CD4-positive, CD25-positive, alpha-beta regulatory T cell (primary cell): Measurements from ENCODE around the gene NR1I3. TPM values are rescaled to one million over a fixed set of nuclear protein-coding genes. Genes with fewer than 3 reads are reported as not detected.
"Not testable (repeated sequence)": the region's sequence is repeated elsewhere in the genome, so short reads cannot be mapped to it uniquely, and the experiment has no call there.

Experiments used
- ATAC-seq, 2 donors: fragments of 150-1000 bp; cut with Tn5 transposase; one replicate each; pipeline ENCODE4 v1.10.0; 2021; ENCODE audit warnings: low read depth in 2 of 2, moderate number of reproducible peaks in 2 of 2, moderate library complexity in 1 of 2
- DNase-seq, 3 donors: peaks; one replicate each; pipeline versions ENCODE4 v3.0.0 to v3.0.0-alpha.2; 2012 to 2022; ENCODE audit warnings: mixed read lengths in 1 of 3
- H3K27ac ChIP-seq: one replicate; pipeline ENCODE4 v1.7.0; 2013; ENCODE audit warnings: mild to moderate bottlenecking, low read length; ENCODE audit not compliant: insufficient read depth, poor library complexity, severe bottlenecking
- H3K27me3 ChIP-seq: one replicate; pipeline ENCODE4 v1.7.0; 2013; ENCODE audit warnings: low read length; ENCODE audit not compliant: control insufficient read depth, insufficient read depth
- H3K36me3 ChIP-seq: one replicate; pipeline ENCODE4 v1.7.0; 2013; ENCODE audit warnings: mild to moderate bottlenecking, low read length, moderate library complexity; ENCODE audit not compliant: control insufficient read depth, insufficient read depth
- H3K4me1 ChIP-seq: 2 replicates; pipeline ENCODE4 v1.7.0; 2013; ENCODE audit warnings: mild to moderate bottlenecking, low read length; ENCODE audit not compliant: insufficient read depth, control insufficient read depth, poor library complexity, severe bottlenecking
- H3K4me3 ChIP-seq: one replicate; pipeline ENCODE4 v1.7.0; 2013; ENCODE audit warnings: low read depth, mild to moderate bottlenecking, low read length, moderate library complexity
- H3K9me3 ChIP-seq, 2 experiments: 1 replicate in 1 of 2; 2 replicates in 1 of 2; pipeline ENCODE4 v1.7.0; 2013; ENCODE audit warnings: low read length in 2 of 2, mild to moderate bottlenecking in 1 of 2, moderate library complexity in 1 of 2; ENCODE audit not compliant: control insufficient read depth in 2 of 2
- H3K27ac Mint-ChIP-seq, 3 donors: one replicate each; pipeline ENCODE4 v1.8.0; 2020 to 2022; ENCODE audit warnings: mild to moderate bottlenecking in 3 of 3, mixed read lengths in 3 of 3, moderate library complexity in 2 of 3
- H3K27me3 Mint-ChIP-seq: one replicate; pipeline ENCODE4 v1.8.0; 2022; ENCODE audit warnings: mild to moderate bottlenecking, mixed read lengths
- H3K36me3 Mint-ChIP-seq: one replicate; pipeline ENCODE4 v1.8.0; 2020; ENCODE audit warnings: mixed read lengths
- H3K4me1 Mint-ChIP-seq, 4 donors: one replicate each; pipeline ENCODE4 v1.8.0; 2020 to 2022; ENCODE audit warnings: mixed read lengths in 4 of 4, mild to moderate bottlenecking in 1 of 4
- H3K4me3 Mint-ChIP-seq, 4 donors: one replicate each; pipeline ENCODE4 v1.8.0; 2020 to 2022; ENCODE audit warnings: mild to moderate bottlenecking in 4 of 4, mixed read lengths in 4 of 4, moderate library complexity in 3 of 4
- H3K9me3 Mint-ChIP-seq, 7 donors: one replicate each; pipeline ENCODE4 v1.8.0; 2020 to 2022; ENCODE audit warnings: mixed read lengths in 7 of 7, mild to moderate bottlenecking in 3 of 7, moderate library complexity in 2 of 7
- polyA plus RNA-seq, 4 donors: library from polyadenylated mRNA; unstranded; fragments of 300-500 nt; fragmentation: Illumina TruSeq; gene quantifications; one replicate each; pipeline ENCODE4 v1.2.3, GENCODE V29; 2021
- total RNA-seq: library from RNA; stranded (reverse); gene quantifications from one replicate; pipeline ENCODE4 v1.2.3, GENCODE V29; 2022

NR1I3 gene
- total and polyA plus RNA-seq, 5 donors from 2014 or later, result 0.21 TPM; not detected in 4

GRCh38 chr1:161250100-161250499 is 12.1 kb upstream of the NR1I3 start:
- H3K36me3 ChIP-seq, H3K27me3 ChIP-seq, DNase-seq, H3K4me3 ChIP-seq, ATAC-seq, H3K9me3 Mint-ChIP-seq, H3K36me3 Mint-ChIP-seq, H3K4me3 Mint-ChIP-seq, H3K4me1 Mint-ChIP-seq, H3K4me1 ChIP-seq, H3K27ac Mint-ChIP-seq, H3K9me3 ChIP-seq, H3K27ac ChIP-seq: not testable (repeated sequence)
- peaks cover 29% of the 10 kb centered on the region for H3K27me3 Mint-ChIP-seq

- Histone ChIP-seq H3K4me3 (no peak overlapping the region), H3K36me3 (no peaks in the 10 kb centered on the region), H3K4me1 (no peaks in the 10 kb centered on the region), H3K27ac (no peak overlapping the region), H3K27me3 (peaks cover 2% of the 10 kb centered on the region), H3K9me3 (no peaks in the 10 kb centered on the region)
- no peak overlapping the region for H3K27ac Mint-ChIP-seq
- H3K4me3 Mint-ChIP-seq, result no peak overlapping the region
- peaks cover 22% of the 10 kb centered on the region for H3K27me3 Mint-ChIP-seq
- H3K4me1 Mint-ChIP-seq, result no peaks in the 10 kb centered on the region
- no peaks in the 10 kb centered on the region for H3K36me3 Mint-ChIP-seq
- DNase-seq (no peak), ATAC-seq (no peak)
- peaks cover 0 to 4% (median 2%) of the 10 kb centered on the region in 7 donors for H3K9me3 Mint-ChIP-seq
Observed at GRCh38 chr1:161244888-161245287, 6.9 kb upstream of the NR1I3 start.

DNA sequence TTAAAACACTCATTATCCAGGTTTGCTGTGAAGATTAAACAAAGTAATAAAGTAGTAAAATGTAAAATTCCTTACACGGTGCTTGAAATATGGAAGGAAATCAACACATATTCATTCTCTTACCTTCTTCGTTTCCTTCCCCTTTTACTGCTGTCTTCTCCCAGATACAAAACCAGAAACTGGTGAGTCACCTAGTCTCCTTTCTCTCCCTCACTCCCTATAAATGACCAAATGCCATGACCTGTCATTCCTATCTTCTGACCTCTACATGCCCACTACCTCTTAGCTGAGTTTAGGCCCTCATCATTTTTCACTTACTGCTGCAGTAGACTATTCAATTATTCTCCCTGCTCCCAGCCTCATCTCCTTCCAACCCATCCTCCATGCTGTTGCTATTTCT is 4.3 kb upstream of the NR1I3 start:
- Histone ChIP-seq H3K4me1 (no peaks in the 10 kb centered on the region), H3K4me3 (no peak overlapping the region), H3K9me3 (no peaks in the 10 kb centered on the region), H3K27ac (no peak overlapping the region), H3K36me3 (no peaks in the 10 kb centered on the region), H3K27me3 (peaks cover 2% of the 10 kb centered on the region)
- Mint-ChIP-seq H3K9me3 (peaks cover 0 to 4% (median 0%) of the 10 kb centered on the region in 7 donors), H3K27me3 (peaks cover 27% of the 10 kb centered on the region), H3K4me1 (no peaks in the 10 kb centered on the region), H3K36me3 (peaks cover 5% of the 10 kb centered on the region), H3K27ac (no peak overlapping the region), H3K4me3 (no peak overlapping the region)
- no peak for DNase-seq
- no peak for ATAC-seq

GRCh38 chr1:161241682-161242081 is 3.7 kb upstream of the NR1I3 start:
- Mint-ChIP-seq H3K27ac (no peak overlapping the region), H3K27me3 (peaks cover 27% of the 10 kb centered on the region), H3K36me3 (peaks cover 5% of the 10 kb centered on the region), H3K4me3 (no peak overlapping the region), H3K4me1 (no peaks in the 10 kb centered on the region), H3K9me3 (peaks cover 0 to 4% (median 0%) of the 10 kb centered on the region in 7 donors)
- H3K27me3 ChIP-seq, result peaks cover 2% of the 10 kb centered on the region
- H3K9me3 ChIP-seq, result no peaks in the 10 kb centered on the region
- no peak overlapping the region for H3K4me3 ChIP-seq
- DNase-seq (no peak), ATAC-seq (no peak)
- H3K27ac ChIP-seq, result no peak overlapping the region
- no peaks in the 10 kb centered on the region for H3K4me1 ChIP-seq
- H3K36me3 ChIP-seq, result no peaks in the 10 kb centered on the region

DNA sequence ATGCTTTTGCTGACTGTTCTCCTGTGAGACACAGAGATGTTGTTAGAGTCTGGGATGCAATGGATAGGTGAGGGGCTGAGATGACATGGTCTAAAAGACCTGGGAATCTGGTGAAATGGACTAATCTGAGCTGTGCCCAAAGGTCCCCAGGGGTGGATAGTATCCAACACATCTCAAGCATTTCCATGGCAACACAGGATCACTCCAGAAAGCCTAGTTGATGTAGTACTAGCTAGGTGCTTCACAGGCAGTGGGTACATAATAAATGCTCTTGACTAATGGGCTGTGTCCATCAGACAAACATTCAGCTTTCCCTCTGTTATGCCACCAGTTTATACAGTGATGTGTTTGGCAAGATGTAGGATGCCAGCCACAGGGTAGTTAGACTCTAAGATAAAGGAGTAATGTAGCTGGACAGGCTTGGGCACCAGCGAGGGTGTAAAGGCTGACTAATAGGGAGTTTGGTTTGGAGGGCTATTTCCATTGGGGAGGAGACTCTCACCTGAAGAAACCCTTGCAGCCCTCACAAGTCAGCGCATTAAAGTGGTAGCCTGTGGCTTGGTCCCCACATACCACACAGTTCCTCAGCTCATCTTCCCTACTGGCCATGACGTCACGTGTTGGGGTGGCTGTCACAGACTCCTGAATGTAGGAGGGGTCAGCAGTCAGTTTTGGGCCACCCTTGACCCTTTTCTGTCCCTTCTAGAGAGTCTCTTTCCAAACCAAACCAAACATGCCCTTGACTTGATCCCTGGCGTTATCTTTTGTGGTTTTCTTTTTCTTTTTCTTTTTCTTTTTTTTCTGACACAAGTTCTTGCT is 1.8 kb downstream of the NR1I3 start:
- no peak overlapping the region for H3K27ac ChIP-seq
- Mint-ChIP-seq H3K9me3 (no peaks in the 10 kb centered on the region), H3K4me1 (no peaks in the 10 kb centered on the region), H3K27ac (no peak overlapping the region), H3K36me3 (peaks cover 5% of the 10 kb centered on the region), H3K4me3 (no peak overlapping the region), H3K27me3 (peaks cover 10% of the 10 kb centered on the region)
- ATAC-seq, result no peak
- peaks cover 2% of the 10 kb centered on the region for H3K27me3 ChIP-seq
- no peaks in the 10 kb centered on the region for H3K36me3 ChIP-seq
- DNase-seq, result no peak
- H3K4me3 ChIP-seq, result no peak overlapping the region
- H3K4me1 ChIP-seq, result no peaks in the 10 kb centered on the region
- H3K9me3 ChIP-seq, result no peaks in the 10 kb centered on the region

DNA sequence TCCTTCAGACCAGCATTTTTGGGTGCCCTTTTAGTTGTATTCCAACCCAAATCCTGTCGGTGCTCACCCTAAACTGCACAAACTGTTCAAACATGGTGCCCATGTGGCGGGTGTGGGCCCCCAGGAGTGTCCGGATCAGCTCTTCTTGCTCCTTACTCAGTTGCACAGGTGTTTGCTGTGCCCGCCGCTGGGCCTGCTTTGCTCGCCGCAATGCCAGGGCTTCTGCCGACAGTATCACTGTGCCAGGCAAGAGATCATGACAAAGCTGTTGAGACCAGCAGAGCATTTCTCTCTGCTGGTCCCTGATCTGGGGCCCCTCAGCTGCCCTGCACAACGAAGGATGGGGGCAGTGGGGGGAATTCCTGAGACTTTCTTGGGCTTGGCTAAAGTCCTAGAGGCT is 4.9 kb downstream of the NR1I3 start:
- Mint-ChIP-seq H3K4me1 (peaks cover 0 to 9% (median 2%) of the 10 kb centered on the region in 4 donors), H3K27me3 (no peaks in the 10 kb centered on the region), H3K4me3 (no peak overlapping the region), H3K36me3 (peaks cover 15% of the 10 kb centered on the region), H3K27ac (peak overlapping the region in 1 of 3 donors; percentile 16), H3K9me3 (no peaks in the 10 kb centered on the region)
- Histone ChIP-seq H3K4me3 (no peak overlapping the region), H3K27me3 (no peaks in the 10 kb centered on the region), H3K9me3 (no peaks in the 10 kb centered on the region), H3K36me3 (peaks cover 19% of the 10 kb centered on the region), H3K4me1 (no peaks in the 10 kb centered on the region), H3K27ac (no peak overlapping the region)
- ATAC-seq (no peak), DNase-seq (no peak)

- H3K4me3 ChIP-seq, result no peak overlapping the region
- Mint-ChIP-seq H3K27me3 (no peaks in the 10 kb centered on the region), H3K36me3 (peaks cover 16% of the 10 kb centered on the region), H3K27ac (no peak overlapping the region), H3K4me1 (peaks cover 7 to 32% (median 19%) of the 10 kb centered on the region in 4 donors), H3K9me3 (peaks cover 0 to 1% (median 0%) of the 10 kb centered on the region in 7 donors), H3K4me3 (no peak overlapping the region)
- peaks cover 19% of the 10 kb centered on the region for H3K36me3 ChIP-seq
- H3K4me1 ChIP-seq, result peaks cover 22% of the 10 kb centered on the region
- no peaks in the 10 kb centered on the region for H3K9me3 ChIP-seq
- H3K27me3 ChIP-seq, result no peaks in the 10 kb centered on the region
- no peak overlapping the region for H3K27ac ChIP-seq
- ATAC-seq, result no peak
- no peak for DNase-seq
Observed at GRCh38 chr1:161230762-161231161, 7.2 kb downstream of the NR1I3 start.

GRCh38 chr1:161229896-161230295 is 8.1 kb downstream of the NR1I3 start:
- Mint-ChIP-seq H3K4me1 (peaks cover 12 to 40% (median 24%) of the 10 kb centered on the region in 4 donors), H3K36me3 (peaks cover 16% of the 10 kb centered on the region), H3K27ac (no peak overlapping the region), H3K27me3 (no peaks in the 10 kb centered on the region), H3K9me3 (peaks cover 0 to 1% (median 0%) of the 10 kb centered on the region in 7 donors), H3K4me3 (no peak overlapping the region)
- H3K27me3 ChIP-seq, result no peaks in the 10 kb centered on the region
- ATAC-seq, result no peak
- H3K36me3 ChIP-seq, result peaks cover 19% of the 10 kb centered on the region
- H3K27ac ChIP-seq, result no peak overlapping the region
- peaks cover 28% of the 10 kb centered on the region for H3K4me1 ChIP-seq
- H3K9me3 ChIP-seq, result no peaks in the 10 kb centered on the region
- DNase-seq, result peak in 1 of 3 donors; percentile 31
- H3K4me3 ChIP-seq, result no peak overlapping the region
